OCI-LY3 (cell line): Measurements from ENCODE around the gene FIG4.

Experiments
- EZH2phosphoT487 ChIP-seq: fragments of 200-600 bp; shearing (Covaris generic); IDR thresholded peaks from 2 replicates; pipeline ENCODE4 v1.6.1; 2018; ENCODE audit warnings: antibody characterized with exemption, mixed run types, low read depth
- TF ChIP-seq, protein P1 (sequence below): fragments of 200-600, 300-600 bp; sonication (generic); IDR thresholded peaks from 2 replicates; pipeline ENCODE4 v1.5.1; 2014; ENCODE audit warnings: antibody characterized with exemption, low read length, low read depth

DNA sequence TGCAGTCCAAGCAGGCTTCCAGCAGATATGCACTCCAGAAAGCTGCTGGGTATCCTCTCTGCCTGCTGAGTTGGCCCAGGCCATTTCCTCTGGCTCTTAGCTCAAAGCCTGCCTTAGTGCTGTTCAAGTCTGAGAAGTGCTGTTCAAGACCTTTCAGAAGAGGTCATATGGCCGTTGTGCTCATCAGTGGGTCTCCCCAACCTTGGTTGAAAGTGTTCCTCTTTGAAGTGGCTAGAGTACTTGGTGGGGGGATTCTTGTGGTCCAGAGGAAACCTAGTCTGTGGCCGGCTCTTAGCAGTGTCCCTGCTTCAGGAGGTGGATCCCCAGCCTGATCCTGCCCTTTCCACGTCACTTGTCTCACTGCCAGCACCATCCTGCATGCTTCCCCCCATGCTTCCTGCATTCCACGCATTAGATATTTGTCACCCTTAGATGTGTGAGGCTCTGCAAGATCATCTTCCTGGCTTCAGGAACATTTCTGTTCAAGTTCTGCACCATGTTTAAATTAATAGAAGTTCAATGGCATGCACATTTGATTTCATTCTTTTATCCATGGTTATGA is 105.0 kb downstream of the FIG4 start:
- TF ChIP-seq, protein P1, sequence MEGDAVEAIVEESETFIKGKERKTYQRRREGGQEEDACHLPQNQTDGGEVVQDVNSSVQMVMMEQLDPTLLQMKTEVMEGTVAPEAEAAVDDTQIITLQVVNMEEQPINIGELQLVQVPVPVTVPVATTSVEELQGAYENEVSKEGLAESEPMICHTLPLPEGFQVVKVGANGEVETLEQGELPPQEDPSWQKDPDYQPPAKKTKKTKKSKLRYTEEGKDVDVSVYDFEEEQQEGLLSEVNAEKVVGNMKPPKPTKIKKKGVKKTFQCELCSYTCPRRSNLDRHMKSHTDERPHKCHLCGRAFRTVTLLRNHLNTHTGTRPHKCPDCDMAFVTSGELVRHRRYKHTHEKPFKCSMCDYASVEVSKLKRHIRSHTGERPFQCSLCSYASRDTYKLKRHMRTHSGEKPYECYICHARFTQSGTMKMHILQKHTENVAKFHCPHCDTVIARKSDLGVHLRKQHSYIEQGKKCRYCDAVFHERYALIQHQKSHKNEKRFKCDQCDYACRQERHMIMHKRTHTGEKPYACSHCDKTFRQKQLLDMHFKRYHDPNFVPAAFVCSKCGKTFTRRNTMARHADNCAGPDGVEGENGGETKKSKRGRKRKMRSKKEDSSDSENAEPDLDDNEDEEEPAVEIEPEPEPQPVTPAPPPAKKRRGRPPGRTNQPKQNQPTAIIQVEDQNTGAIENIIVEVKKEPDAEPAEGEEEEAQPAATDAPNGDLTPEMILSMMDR, result no peak
- no peak for TF ChIP-seq EZH2phosphoT487
